Esophagus squamous epithelium (tissue), 5 donors: ENCODE data around the gene RECK. TPM values are rescaled to one million over a fixed set of nuclear protein-coding genes. Genes with fewer than 3 reads are reported as not detected.

Experiments used
- DNase-seq: peaks from one replicate; lab custom pipeline; 2025; lab: John Stamatoyannopoulos, UW
- H3K27ac ChIP-seq, 4 donors: fragments of 200-600 bp; sonication (generic); one replicate each; pipeline ENCODE4 v1.5.1; 2016 to 2019; ENCODE audit warnings: mild to moderate bottlenecking in 1 of 4
- H3K27me3 ChIP-seq, 4 donors: fragments of 200-600 bp; sonication (generic); 1 replicate in 3 of 4; 2 replicates in 1 of 4; pipeline versions ENCODE4 v1.5.1 to v1.6.0; 2017 to 2021; ENCODE audit warnings: antibody characterized with exemption in 1 of 4
- H3K36me3 ChIP-seq, 3 donors: fragments of 200-600 bp; sonication (generic); one replicate each; pipeline ENCODE4 v1.5.1; 2016 to 2019
- H3K4me1 ChIP-seq, 3 donors: fragments of 200-600 bp; sonication (generic); one replicate each; pipeline ENCODE4 v1.5.1; 2017 to 2019
- H3K4me3 ChIP-seq, 4 donors: fragments of 200-600 bp; sonication (generic); 1 replicate in 3 of 4; 2 replicates in 1 of 4; pipeline ENCODE4 v1.5.1; 2016 to 2019; ENCODE audit warnings: mild to moderate bottlenecking in 2 of 4, moderate library complexity in 1 of 4
- H3K9me3 ChIP-seq, 3 donors: fragments of 200-600 bp; sonication (generic); one replicate each; pipeline ENCODE4 v1.5.1; 2016 to 2019
- CTCF ChIP-seq, 6 experiments: fragments of 450-650 bp in 4 of 6; fragments of 200-600 bp in 2 of 6; sonication (generic) in 2 of 6; IDR thresholded peaks; one replicate each; pipeline ENCODE4 v1.5.1; 2016 to 2019; ENCODE audit warnings: antibody characterized with exemption in 6 of 6, mild to moderate bottlenecking in 4 of 6, moderate library complexity in 4 of 6
- POLR2A ChIP-seq, 4 donors: fragments of 450-650 bp; IDR thresholded peaks; one replicate each; pipeline ENCODE4 v1.6.1; 2017; ENCODE audit warnings: antibody characterized with exemption in 4 of 4, mild to moderate bottlenecking in 4 of 4, moderate library complexity in 3 of 4
- WGBS, 2 donors: methylation state at CpG; one replicate each; pipeline ENCODE4 v1.1.5; 2018; 5-methylcytosine and 5-hydroxymethylcytosine counted together
- intact Hi-C: fragments of 100-400 bp; cut with DNase I; formaldehyde crosslinking; loops from one replicate; pipeline ENCODE4 v1.15.0; 2022
- small RNA-seq, 4 donors: library from RNA; depleted of rRNA; stranded (forward); fragments of <200 nt; gene quantifications; one replicate each; pipeline ENCODE3, GENCODE V24; 2016
- total RNA-seq, 4 donors: library from RNA; depleted of rRNA; stranded (reverse); fragments of >200 nt; gene quantifications; one replicate each; pipeline ENCODE4 v1.1.0, GENCODE V29; 2016
- donor health status: DM: yes; HTN: yes; CAD: no.

Gene RECK
- total RNA-seq, 4 donors from 2014 or later = 0.23 to 16.2 (median 1.9) TPM

DNA sequence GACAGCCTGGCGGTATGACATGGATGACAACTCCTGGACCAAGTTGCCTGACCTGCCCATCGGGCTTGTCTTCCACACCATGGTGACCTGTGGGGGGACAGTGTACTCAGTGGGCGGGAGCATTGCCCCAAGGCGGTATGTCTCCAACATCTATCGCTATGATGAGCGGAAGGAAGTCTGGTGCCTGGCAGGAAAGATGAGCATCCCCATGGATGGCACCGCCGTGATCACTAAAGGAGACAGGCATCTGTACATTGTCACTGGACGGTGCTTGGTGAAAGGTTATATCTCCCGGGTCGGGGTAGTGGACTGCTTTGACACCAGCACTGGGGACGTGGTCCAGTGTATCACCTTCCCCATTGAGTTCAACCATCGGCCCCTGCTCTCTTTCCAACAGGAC, 133.8 kb downstream of the RECK start:
- Histone ChIP-seq H3K9me3 (no peaks in the 10 kb centered on the region), H3K4me1 (peaks cover 7 to 18% (median 11%) of the 10 kb centered on the region in 3 donors), H3K27ac (no peak overlapping the region), H3K27me3 (peaks cover 0 to 9% (median 0%) of the 10 kb centered on the region in 4 donors), H3K4me3 (no peak overlapping the region), H3K36me3 (no peaks in the 10 kb centered on the region)
- no peak for DNase-seq
- TF ChIP-seq CTCF (IDR thresholded peaks at IDR 0.05) (no peak), POLR2A (IDR thresholded peaks at IDR 0.05) (no peak)
- intact Hi-C loops = no loop called here
- WGBS, 2 donors = 90 to 92% methylated on average over 10 to 13 of the region's 13 CpGs

- no peak for DNase-seq
Measured at GRCh38 chr9:36173861-36174260, 137.1 kb downstream of the RECK start.

More at GRCh38 chr9:36173861-36174260, 137.1 kb downstream of the RECK start:
- no peaks in the 10 kb centered on the region for H3K36me3 ChIP-seq
- intact Hi-C loops = no loop called here
- no peaks in the 10 kb centered on the region for H3K4me1 ChIP-seq
- H3K4me3 ChIP-seq = no peak overlapping the region
- H3K27ac ChIP-seq = no peak overlapping the region
- 93% methylated on average over 2 of the region's 2 CpGs; no CpG with 5 or more reads in 1 of the 2 donors for WGBS, 2 donors
- no peaks in the 10 kb centered on the region for H3K9me3 ChIP-seq
- no peaks in the 10 kb centered on the region for H3K27me3 ChIP-seq
- TF ChIP-seq POLR2A (IDR thresholded peaks at IDR 0.05) = no peak
- TF ChIP-seq CTCF (IDR thresholded peaks at IDR 0.05) = no peak

Small RNA genes lying within 50 kb of the gene (small RNA-seq; reads per million reads assigned to genes)
- 0 reads per million in 4 donors for gene RF02275

Other genes with a start within 250 kb of the RECK start
- gene NPR2, start 245.3 kb upstream of the RECK start, total RNA-seq = 10 to 100 TPM in 1 of 4 donors, 1 to 10 TPM in 1, under 1 TPM in 2; 0.08 to 12.2 (median 1.8) TPM
- gene SPAG8, start 224.7 kb upstream of the RECK start, total RNA-seq = not detected
- gene HINT2, start 221.9 kb upstream of the RECK start, total RNA-seq = 10 to 100 TPM; 13.2 to 34.9 (median 19.5) TPM
- not detected for gene FAM221B, start 208.2 kb upstream of the RECK start, total RNA-seq
- 1 to 10 TPM in 2 of 4 donors, under 1 TPM in 2; 0.35 to 4.8 (median 1.4) TPM for gene TMEM8B, start 207.7 kb upstream of the RECK start, total RNA-seq
- not detected for gene OR13J1, start 166.5 kb upstream of the RECK start, total RNA-seq
- 1 to 10 TPM in 1 of 4 donors, under 1 TPM in 1, not detected in 2; 0.70 to 4.6 TPM for gene HRCT1, start 130.7 kb upstream of the RECK start, total RNA-seq
- gene SPAAR, start 127.4 kb upstream of the RECK start, total RNA-seq = 1 to 10 TPM in 1 of 4 donors, under 1 TPM in 1, not detected in 2; 0.22 to 1.1 TPM
- not detected for gene OR2S2, start 78.8 kb upstream of the RECK start, total RNA-seq
- gene GLIPR2, start 99.8 kb downstream of the RECK start, total RNA-seq = 10 to 100 TPM in 1 of 4 donors, 1 to 10 TPM in 2, under 1 TPM in 1; 0.61 to 13.4 (median 6.0) TPM
- under 1 TPM in 1 of 4 donors, not detected in 3; 0.13 TPM for gene CCIN, start 132.5 kb downstream of the RECK start, total RNA-seq
- gene CLTA, start 154.0 kb downstream of the RECK start, total RNA-seq = 100 to 1,000 TPM; 165 to 215 (median 167) TPM
- gene GNE, start 221.5 kb downstream of the RECK start, total RNA-seq = 10 to 100 TPM; 11.9 to 28.9 (median 16.7) TPM